ENCODE measurements around the gene GPSM3.
A peak's percentile ranks its signal among the peaks of the same experiment; 100 is the strongest.

The GPSM3 gene

GRCh38 chr6:32198866-32199265 lies 6.4 kb upstream of the GPSM3 start:
- peaks cover 11% of the 10 kb centered on the region for H3K79me2 ChIP-seq (ENCODE audit: insufficient read depth, low read length)
- no peaks in the 10 kb centered on the region for H3K36me3 ChIP-seq (ENCODE audit: insufficient read depth, low read length)
- no peak overlapping the region for H3K4me3 ChIP-seq (ENCODE audit: low read depth in 1 of 2, low read length in 2 of 2)
- no peaks in the 10 kb centered on the region for H3K27me3 ChIP-seq (ENCODE audit: insufficient read depth, low read length, poor library complexity)
- no peaks in the 10 kb centered on the region for H4K20me1 ChIP-seq (ENCODE audit: insufficient read depth, low read length)
- H3K9ac ChIP-seq (ENCODE audit: low read depth, low read length): no peak overlapping the region
- no peak for TF ChIP-seq CTCF (IDR thresholded peaks at IDR 0.05; ENCODE audit: borderline replicate concordance, extremely low read depth, low read length, poor library complexity, severe bottlenecking)
- ATAC-seq (ENCODE audit: insufficient read depth, low read depth): no peak
- no peak overlapping the region for H2AFZ ChIP-seq (ENCODE audit: low read depth, low read length)
- H3K4me2 ChIP-seq (ENCODE audit: insufficient read depth, low read length): no peak overlapping the region
- H3K4me1 ChIP-seq (ENCODE audit: insufficient read depth, low read length): peaks cover 25% of the 10 kb centered on the region
- no peak overlapping the region for H3K27ac ChIP-seq (ENCODE audit: low read length)
- no peak for DNase-seq
- no peaks in the 10 kb centered on the region for H3K9me3 ChIP-seq (ENCODE audit: insufficient read depth, low read length, severe bottlenecking)

GRCh38 chr6:32198345-32198696 lies 5.9 kb upstream of the GPSM3 start:
- Histone ChIP-seq H4K20me1 (ENCODE audit: insufficient read depth, low read length) (no peaks in the 10 kb centered on the region), H3K9ac (ENCODE audit: low read depth, low read length) (no peak overlapping the region), H3K4me1 (ENCODE audit: insufficient read depth, low read length) (peaks cover 31% of the 10 kb centered on the region), H3K27ac (ENCODE audit: low read length) (no peak overlapping the region), H3K36me3 (ENCODE audit: insufficient read depth, low read length) (no peaks in the 10 kb centered on the region), H3K79me2 (ENCODE audit: insufficient read depth, low read length) (peaks cover 16% of the 10 kb centered on the region), H3K4me3 (ENCODE audit: low read depth in 1 of 2, low read length in 2 of 2) (no peak overlapping the region), H3K27me3 (ENCODE audit: insufficient read depth, low read length, poor library complexity) (no peaks in the 10 kb centered on the region), H2AFZ (ENCODE audit: low read depth, low read length) (no peak overlapping the region), H3K9me3 (ENCODE audit: insufficient read depth, low read length, severe bottlenecking) (no peaks in the 10 kb centered on the region), H3K4me2 (ENCODE audit: insufficient read depth, low read length) (no peak overlapping the region)
- ATAC-seq (ENCODE audit: insufficient read depth, low read depth) (no peak), DNase-seq (no peak)
- TF ChIP-seq EZH2 (IDR thresholded peaks at IDR 0.05; ENCODE audit: borderline replicate concordance, low read depth, low read length, severe bottlenecking): no peak
- no peak for TF ChIP-seq CTCF (IDR thresholded peaks at IDR 0.05; ENCODE audit: borderline replicate concordance, extremely low read depth, low read length, poor library complexity, severe bottlenecking)

- Histone ChIP-seq H3K9me3 (ENCODE audit: insufficient read depth, low read length, severe bottlenecking) (no peaks in the 10 kb centered on the region), H3K4me3 (ENCODE audit: low read depth in 1 of 2, low read length in 2 of 2) (peak overlapping the region in 1 of 2 experiments; percentile 77; a peak in 3 of 4 replicates), H3K4me1 (ENCODE audit: insufficient read depth, low read length) (peaks cover 44% of the 10 kb centered on the region), H3K79me2 (ENCODE audit: insufficient read depth, low read length) (peaks cover 25% of the 10 kb centered on the region), H3K9ac (ENCODE audit: low read depth, low read length) (peak overlapping the region; percentile 81), H2AFZ (ENCODE audit: low read depth, low read length) (peak overlapping the region; percentile 83), H3K27me3 (ENCODE audit: insufficient read depth, low read length, poor library complexity) (no peaks in the 10 kb centered on the region), H4K20me1 (ENCODE audit: insufficient read depth, low read length) (no peaks in the 10 kb centered on the region), H3K27ac (ENCODE audit: low read length) (peak overlapping the region; percentile 87), H3K36me3 (ENCODE audit: insufficient read depth, low read length) (no peaks in the 10 kb centered on the region; the same call in 1 of the 2 replicates), H3K4me2 (ENCODE audit: insufficient read depth, low read length) (peak overlapping the region; percentile 80)
- no peak for DNase-seq
- no peak for ATAC-seq (ENCODE audit: insufficient read depth, low read depth)
- TF ChIP-seq CTCF (IDR thresholded peaks at IDR 0.05; ENCODE audit: borderline replicate concordance, extremely low read depth, low read length, poor library complexity, severe bottlenecking) (peak; percentile 16), EZH2 (IDR thresholded peaks at IDR 0.05; ENCODE audit: borderline replicate concordance, low read depth, low read length, severe bottlenecking) (no peak)
Measured at GRCh38 chr6:32196682-32197616, 4.5 kb upstream of the GPSM3 start.

Measured in DND-41 (cell line).